Epithelial cell of proximal tubule (primary cell): ENCODE measurements around the gene PCDH8. TPM values are rescaled to one million over a fixed set of nuclear protein-coding genes. Genes with fewer than 3 reads are reported as not detected.

Source experiments
- DNase-seq: peaks from one replicate; pipeline ENCODE4 v3.0.0-alpha.2; 2011; ENCODE audit warnings: low read depth
- H3K4me3 ChIP-seq: 2 replicates; pipeline ENCODE4 v1.5.1; 2011; ENCODE audit warnings: low read depth, mild to moderate bottlenecking, low read length
- total RNA-seq: library from RNA; depleted of rRNA; stranded (reverse); fragments of >200 nt; gene quantifications from 2 replicates; pipeline ENCODE4 v1.2.3, GENCODE V29; 2015
- TF ChIP-seq, protein P1 (sequence below): conservative IDR thresholded peaks from 2 replicates; pipeline ENCODE4 v1.5.1; 2012; ENCODE audit warnings: low read depth, mild to moderate bottlenecking, low read length

The PCDH8 gene
- total RNA-seq, 1 donor from 2014 or later, result 2.0 TPM

DNA sequence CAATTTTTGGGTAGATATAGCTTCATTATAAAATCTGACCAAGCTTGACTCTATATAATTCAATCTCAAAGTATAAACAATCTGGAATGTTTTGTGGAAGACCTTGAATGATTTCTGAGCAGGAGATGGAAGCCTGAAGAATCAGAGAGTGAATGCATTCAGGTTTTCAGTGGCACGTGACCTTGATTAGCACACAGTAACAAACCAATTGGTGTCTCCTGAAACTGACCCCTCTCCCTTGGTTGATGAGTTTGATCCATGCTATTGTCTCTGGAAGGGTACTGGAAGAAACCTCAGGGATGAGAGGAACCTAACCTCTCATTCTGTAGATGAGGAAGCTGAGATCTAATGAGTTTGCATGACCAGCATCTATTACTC lies 39.6 kb downstream of the PCDH8 start:
- H3K4me3 ChIP-seq, result no peak overlapping the region
- DNase-seq, result no peak
- TF ChIP-seq, protein P1, sequence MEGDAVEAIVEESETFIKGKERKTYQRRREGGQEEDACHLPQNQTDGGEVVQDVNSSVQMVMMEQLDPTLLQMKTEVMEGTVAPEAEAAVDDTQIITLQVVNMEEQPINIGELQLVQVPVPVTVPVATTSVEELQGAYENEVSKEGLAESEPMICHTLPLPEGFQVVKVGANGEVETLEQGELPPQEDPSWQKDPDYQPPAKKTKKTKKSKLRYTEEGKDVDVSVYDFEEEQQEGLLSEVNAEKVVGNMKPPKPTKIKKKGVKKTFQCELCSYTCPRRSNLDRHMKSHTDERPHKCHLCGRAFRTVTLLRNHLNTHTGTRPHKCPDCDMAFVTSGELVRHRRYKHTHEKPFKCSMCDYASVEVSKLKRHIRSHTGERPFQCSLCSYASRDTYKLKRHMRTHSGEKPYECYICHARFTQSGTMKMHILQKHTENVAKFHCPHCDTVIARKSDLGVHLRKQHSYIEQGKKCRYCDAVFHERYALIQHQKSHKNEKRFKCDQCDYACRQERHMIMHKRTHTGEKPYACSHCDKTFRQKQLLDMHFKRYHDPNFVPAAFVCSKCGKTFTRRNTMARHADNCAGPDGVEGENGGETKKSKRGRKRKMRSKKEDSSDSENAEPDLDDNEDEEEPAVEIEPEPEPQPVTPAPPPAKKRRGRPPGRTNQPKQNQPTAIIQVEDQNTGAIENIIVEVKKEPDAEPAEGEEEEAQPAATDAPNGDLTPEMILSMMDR, result no peak

DNA sequence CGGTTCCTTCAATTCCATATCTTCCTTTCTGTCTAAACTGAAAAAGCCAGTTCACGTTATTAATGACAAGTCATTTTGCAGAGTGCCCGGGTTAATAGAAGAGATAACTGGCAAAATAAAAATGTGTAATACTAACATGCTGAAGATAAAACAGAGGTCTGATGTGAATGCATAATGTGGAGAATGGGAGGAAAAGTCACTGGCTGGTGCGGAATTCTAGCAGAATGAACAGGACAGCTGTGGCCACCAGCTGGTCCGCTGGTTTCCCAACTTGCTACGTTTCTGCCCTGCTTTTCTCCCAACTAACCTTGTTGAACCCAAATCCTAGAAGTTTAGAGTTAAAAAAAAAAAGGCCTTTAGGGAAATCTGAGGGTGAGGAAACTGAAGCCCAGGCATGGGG lies 42.4 kb downstream of the PCDH8 start:
- DNase-seq, result no peak
- no peak overlapping the region for H3K4me3 ChIP-seq
- TF ChIP-seq, protein P1, result no peak

DNA sequence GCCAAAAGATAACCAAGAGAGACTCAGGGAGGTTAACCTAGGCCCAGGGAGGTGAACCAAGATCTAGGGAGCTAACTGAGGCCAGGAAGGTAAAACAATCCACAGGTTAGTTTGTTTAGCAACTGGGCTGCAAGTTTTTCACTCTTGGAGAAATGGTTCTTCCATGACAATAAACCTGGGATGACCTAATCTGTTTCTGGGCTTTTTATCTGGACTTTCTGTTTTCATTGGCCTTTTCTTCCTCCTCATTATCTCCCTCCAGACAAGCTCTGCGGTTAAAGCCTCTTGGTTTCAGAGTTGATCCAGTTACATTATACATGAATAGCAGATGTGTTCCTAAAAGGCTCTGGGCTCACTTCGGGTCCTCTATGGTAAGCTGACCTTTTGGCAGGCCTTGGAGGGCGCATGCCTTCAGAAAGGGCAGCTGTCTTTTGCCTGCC lies 44.2 kb downstream of the PCDH8 start:
- H3K4me3 ChIP-seq, result no peak overlapping the region
- TF ChIP-seq, protein P1, result no peak
- no peak for DNase-seq

DNA sequence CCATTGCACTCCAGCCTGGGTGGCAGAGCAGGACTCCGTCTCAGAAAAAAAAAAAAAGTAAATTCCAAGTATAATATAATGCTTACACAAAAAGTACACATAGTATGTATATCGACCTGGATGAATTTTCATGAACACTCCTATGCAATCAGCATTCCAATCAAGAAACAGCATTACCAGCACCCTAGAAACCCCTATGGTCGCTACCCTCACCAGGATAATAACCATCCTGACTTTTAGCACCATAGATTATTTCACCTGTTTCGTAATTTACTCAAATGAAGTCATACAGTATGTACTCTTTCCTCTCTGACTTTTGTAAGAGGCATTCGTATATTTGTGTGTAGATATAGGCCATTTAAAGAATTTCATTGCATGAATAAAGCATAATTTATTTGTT lies 47.6 kb downstream of the PCDH8 start:
- no peak for DNase-seq
- no peak overlapping the region for H3K4me3 ChIP-seq
- TF ChIP-seq, protein P1, result no peak

DNA sequence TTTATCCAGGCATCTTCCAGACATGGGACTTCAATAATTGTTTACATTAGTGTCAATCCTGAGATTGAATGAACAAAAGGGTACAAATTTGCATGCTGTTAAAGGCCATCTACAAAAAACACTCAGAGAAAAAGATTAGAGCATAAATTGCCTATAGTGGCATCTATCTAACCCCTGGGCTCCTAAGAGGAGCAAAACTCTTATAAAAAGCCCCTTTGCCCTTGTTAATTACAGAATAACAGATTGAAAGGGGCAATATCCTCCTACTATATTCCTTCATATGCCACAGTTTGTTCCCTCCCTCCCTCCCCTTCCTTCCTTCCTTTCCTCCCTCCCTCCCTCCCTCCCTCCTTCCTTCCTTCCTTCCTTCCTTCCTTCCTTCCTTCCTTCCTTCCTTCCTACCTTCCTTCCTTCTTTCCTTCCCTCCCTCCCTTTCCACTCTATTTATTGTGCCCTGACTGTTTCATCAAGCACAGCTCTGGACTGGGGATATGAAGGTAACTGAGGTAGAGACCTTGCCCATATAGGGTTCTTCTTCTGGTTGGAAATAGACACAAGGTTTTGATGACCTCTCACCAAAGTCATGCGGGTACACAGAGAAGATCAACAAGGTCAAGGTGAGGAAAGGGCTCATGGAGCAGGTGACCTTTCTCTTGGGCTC lies 49.5 kb downstream of the PCDH8 start:
- TF ChIP-seq, protein P1, result no peak
- H3K4me3 ChIP-seq, result no peak overlapping the region
- no peak for DNase-seq

DNA sequence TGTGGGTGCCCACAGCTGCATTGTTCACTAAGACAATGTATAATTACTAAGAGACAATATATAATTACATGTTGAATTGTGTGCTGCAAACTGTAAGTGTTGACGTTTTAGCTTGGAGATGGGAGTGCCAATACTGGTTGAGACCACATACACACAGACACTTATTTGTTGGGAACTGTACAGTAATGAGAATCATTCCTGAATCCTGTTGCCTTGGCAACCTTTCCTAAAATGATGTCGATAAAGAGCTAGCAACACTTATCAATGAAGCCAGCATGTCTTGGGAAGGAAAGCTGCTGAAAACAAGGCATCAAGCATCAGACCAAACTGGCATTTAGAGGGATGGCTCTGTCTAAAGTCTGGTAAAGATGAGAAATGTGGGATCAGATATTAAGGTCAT lies 51.3 kb downstream of the PCDH8 start:
- TF ChIP-seq, protein P1, result no peak
- no peak overlapping the region for H3K4me3 ChIP-seq
- DNase-seq, result no peak

DNA sequence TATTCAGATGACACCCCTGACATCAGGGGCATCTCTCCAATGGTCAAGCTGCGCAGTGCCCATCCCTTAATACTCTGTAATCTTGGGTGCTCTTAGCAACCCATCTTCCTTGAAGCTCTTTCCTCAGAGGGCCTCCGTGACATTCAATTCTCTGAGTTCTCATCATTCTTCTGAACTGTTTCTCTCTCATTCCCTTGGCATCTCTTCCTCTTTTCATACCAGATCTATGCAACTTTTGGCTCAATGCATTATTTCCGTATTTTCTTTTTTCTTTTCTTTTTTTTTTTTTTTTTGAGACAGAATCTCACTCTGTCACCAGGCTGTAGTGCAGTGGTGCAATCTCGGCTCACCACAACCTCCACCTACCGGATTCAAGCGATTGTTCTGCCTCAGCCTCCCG lies 53.9 kb downstream of the PCDH8 start:
- no peak for DNase-seq
- TF ChIP-seq, protein P1, result no peak
- H3K4me3 ChIP-seq, result no peak overlapping the region
